ENCODE results near the gene CHID1.

DNA sequence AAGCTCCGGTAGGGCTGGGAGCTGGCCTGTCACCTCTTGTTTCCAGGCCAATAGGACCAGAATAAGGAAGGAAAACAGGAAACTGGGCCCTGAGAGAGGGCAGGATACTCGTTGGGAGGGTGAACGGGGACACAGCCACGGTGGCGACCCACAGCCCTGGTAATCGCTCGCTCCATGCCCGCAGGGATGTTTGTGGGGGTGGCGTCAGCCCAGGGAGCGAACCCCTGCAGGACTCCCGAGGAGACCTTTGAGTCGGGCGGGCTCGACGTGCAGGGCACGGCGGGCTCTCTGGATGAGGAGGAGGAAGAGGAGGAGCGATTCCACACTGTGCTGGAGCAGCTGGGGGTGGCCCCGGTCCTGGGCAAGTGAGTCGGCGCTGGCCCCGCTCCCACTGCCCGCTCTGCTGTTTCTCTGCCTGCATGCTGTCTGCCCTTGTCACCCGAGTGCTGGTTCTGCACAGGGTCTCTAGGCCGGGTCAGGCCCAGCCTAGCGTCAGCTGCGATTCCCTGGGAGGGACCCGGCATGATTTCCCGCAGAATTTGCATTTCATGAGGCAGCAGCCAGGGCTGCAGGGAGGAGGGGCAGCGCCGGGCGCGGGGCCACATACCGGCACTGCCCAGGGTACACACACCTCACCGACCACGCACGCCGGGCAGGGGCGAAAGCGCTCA is 81.3 kb downstream of the CHID1 start:
- TF ChIP-seq, protein P1, sequence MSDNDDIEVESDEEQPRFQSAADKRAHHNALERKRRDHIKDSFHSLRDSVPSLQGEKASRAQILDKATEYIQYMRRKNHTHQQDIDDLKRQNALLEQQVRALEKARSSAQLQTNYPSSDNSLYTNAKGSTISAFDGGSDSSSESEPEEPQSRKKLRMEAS (IDR thresholded peaks at IDR 0.05) = no peak
- TF ChIP-seq, protein P2, sequence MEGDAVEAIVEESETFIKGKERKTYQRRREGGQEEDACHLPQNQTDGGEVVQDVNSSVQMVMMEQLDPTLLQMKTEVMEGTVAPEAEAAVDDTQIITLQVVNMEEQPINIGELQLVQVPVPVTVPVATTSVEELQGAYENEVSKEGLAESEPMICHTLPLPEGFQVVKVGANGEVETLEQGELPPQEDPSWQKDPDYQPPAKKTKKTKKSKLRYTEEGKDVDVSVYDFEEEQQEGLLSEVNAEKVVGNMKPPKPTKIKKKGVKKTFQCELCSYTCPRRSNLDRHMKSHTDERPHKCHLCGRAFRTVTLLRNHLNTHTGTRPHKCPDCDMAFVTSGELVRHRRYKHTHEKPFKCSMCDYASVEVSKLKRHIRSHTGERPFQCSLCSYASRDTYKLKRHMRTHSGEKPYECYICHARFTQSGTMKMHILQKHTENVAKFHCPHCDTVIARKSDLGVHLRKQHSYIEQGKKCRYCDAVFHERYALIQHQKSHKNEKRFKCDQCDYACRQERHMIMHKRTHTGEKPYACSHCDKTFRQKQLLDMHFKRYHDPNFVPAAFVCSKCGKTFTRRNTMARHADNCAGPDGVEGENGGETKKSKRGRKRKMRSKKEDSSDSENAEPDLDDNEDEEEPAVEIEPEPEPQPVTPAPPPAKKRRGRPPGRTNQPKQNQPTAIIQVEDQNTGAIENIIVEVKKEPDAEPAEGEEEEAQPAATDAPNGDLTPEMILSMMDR (IDR thresholded peaks at IDR 0.05; ENCODE audit: control extremely low read depth in 1 of 3, insufficient read depth in 1 of 3, low read depth in 1 of 3, low read length in 3 of 3) = no peak
- TF ChIP-seq PHF8 (conservative IDR thresholded peaks at IDR 0.05; ENCODE audit: low read depth, low read length) (no peak), EP300 (IDR thresholded peaks at IDR 0.05; ENCODE audit: borderline replicate concordance in 1 of 2, low read depth in 2 of 2, low read length in 2 of 2) (no peak), EZH2 (IDR thresholded peaks at IDR 0.05; ENCODE audit: low read depth, low read length, severe bottlenecking) (no peak), POLR2A (IDR thresholded peaks at IDR 0.05; ENCODE audit: control extremely low read depth in 1 of 2, low read depth in 2 of 2, low read length in 2 of 2) (no peak), GTF2F1 (IDR thresholded peaks at IDR 0.05; ENCODE audit: borderline replicate concordance, low read depth, low read length) (no peak), YY1 (IDR thresholded peaks at IDR 0.05; ENCODE audit: low read depth, low read length) (no peak), TEAD4 (IDR thresholded peaks at IDR 0.05; ENCODE audit: low read depth, low read length) (no peak)
